GM12872 (cell line): ENCODE results near the gene VSIG4.

Experiments used
- CTCF ChIP-seq: IDR thresholded peaks from 3 replicates; pipeline ENCODE4 v1.5.1; 2011; ENCODE audit warnings: low read depth, mild to moderate bottlenecking, low read length, moderate library complexity; ENCODE audit not compliant: insufficient read depth

VSIG4 gene

GRCh38 chrX:66014556-66014955 lies 25.3 kb downstream of the VSIG4 start:
- no peak for TF ChIP-seq CTCF

GRCh38 chrX:66014084-66014483 lies 25.8 kb downstream of the VSIG4 start:
- no peak for TF ChIP-seq CTCF

- TF ChIP-seq CTCF = no peak
Measured at GRCh38 chrX:66013194-66013816, 26.6 kb downstream of the VSIG4 start.

- TF ChIP-seq CTCF = no peak
Measured at GRCh38 chrX:66012094-66012534, 27.8 kb downstream of the VSIG4 start.

GRCh38 chrX:66009231-66009845 lies 30.5 kb downstream of the VSIG4 start:
- no peak for TF ChIP-seq CTCF

GRCh38 chrX:66008328-66008970 lies 31.4 kb downstream of the VSIG4 start:
- no peak for TF ChIP-seq CTCF

GRCh38 chrX:66007851-66008250 lies 32.0 kb downstream of the VSIG4 start:
- TF ChIP-seq CTCF = no peak
